Activated CD4-positive, alpha-beta T cell treated with anti-CD3 and anti-CD28 coated beads, Interleukin-10, Interleukin-2, amounts not matched to agents 100 ng/mL and 50 ng/mL, durations not matched to agents 16 hours and 8 hours (primary cell): ENCODE measurements around the gene CITED1.

ENCODE experiments used
- DNase-seq: peaks from one replicate; pipeline ENCODE4 v3.0.0-alpha.2; 2020

The CITED1 gene

DNA sequence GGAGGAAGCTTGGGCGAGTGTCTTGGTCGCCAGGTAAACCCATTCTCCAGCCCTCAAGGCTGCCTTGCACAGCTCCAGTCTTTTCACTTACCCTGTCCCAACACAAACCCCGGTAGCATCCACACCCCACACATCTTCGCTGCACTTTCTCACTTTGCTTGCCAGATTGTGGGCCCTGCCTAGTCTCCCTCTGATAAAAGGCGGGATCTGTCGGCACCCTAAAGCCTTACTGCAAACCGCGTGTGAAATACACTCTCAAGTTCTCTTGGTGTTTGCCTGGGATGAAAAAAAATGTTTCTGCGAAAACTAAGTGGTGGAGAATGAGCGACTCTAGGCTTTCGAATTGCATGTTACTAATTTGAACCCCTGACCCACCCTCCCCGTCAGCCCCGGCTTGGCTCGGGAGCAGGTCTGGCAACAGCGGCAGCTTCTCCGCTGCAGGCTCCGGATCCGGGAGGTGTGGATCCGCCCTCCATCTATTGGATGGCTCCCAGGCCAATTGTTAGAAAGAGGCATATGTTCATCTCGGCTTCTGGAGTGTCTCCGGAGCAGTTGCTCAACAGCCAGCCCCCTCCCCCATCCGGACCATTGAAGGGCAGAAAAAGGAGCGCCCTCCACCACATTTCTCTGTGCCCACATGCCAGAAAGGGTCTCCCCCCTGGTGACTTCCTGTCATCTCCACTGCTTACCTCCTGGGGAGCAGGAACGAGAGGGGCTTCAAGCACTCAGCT lies 3.0 kb upstream of the CITED1 start:
- DNase-seq, result peak; percentile 23

DNA sequence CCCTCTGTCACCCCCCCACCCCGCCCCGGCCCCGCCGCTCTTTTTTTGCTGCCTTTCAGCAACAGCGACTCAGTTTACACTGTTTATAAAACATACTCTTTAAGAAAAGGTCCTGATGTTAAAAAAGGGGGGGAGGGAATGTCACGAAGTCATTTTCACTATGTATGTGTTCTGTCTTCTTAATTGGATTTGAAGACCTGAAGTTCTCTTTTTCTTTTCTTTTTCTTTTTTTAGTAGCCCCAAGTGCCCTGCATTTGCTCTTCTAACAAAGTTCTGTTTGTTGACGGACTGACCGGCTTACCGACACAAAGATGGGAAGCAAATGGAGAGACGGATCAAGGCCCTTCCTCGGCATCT lies 2.5 kb upstream of the CITED1 start:
- no peak for DNase-seq

DNA sequence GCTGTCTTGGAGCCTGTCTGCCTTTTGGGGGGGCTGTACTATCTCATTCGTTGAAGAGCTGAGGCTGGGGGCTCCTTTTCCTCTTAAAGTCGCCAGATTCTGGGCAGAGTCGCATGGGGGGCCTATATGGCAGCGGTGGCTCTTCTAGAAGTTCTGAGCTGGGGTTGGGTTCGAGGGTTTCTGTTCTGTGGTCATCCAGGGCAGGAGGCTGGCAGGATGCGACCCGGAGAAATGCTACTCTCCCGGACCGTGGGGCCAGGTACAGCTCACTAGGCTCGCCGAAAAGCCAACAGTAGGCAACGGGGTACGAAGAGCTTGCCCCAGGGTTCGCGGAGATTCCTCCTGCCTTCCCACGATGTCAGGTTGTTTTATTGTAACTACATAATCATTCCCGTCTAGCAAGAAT lies 1.9 kb upstream of the CITED1 start:
- DNase-seq, result no peak

DNA sequence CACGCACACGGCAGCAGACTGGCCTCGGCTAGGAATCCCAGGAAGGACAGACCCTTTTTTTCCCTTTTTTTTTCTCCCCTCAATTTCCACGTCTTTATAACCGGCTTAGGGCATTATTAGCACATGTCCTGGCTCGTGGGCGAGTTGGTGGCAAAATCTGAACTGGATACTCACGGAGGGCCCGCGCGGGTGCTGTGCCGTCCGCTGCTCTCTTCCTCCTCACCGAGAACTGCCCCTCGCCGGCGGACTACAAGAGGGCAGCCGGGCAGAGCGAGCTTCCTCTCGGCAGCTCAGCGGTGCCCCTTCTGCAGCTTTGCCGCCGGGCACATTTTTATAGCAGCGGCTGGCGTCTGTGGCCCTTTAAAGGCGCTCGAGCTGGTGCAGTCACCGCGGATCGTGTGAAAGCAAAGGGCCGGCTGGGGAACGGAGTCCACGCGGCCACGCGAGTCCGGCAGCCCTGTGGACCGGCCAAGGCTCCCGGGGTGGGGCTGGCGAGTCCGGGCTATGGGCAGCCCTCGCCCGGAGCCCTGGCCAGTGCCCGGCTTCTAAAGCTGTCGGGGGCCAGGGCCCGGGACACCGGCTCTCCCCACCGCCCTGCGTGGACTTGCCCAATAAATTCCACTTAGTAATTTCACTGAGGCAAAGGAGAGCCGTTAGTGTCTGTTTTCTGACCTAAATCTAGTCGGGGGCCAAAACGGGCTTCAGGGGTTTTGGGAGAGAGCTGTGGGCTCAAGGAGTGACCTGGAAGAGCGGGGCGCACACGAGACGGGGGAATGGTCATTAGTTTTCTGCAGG lies 1.3 kb upstream of the CITED1 start:
- peak; percentile 21 for DNase-seq

DNA sequence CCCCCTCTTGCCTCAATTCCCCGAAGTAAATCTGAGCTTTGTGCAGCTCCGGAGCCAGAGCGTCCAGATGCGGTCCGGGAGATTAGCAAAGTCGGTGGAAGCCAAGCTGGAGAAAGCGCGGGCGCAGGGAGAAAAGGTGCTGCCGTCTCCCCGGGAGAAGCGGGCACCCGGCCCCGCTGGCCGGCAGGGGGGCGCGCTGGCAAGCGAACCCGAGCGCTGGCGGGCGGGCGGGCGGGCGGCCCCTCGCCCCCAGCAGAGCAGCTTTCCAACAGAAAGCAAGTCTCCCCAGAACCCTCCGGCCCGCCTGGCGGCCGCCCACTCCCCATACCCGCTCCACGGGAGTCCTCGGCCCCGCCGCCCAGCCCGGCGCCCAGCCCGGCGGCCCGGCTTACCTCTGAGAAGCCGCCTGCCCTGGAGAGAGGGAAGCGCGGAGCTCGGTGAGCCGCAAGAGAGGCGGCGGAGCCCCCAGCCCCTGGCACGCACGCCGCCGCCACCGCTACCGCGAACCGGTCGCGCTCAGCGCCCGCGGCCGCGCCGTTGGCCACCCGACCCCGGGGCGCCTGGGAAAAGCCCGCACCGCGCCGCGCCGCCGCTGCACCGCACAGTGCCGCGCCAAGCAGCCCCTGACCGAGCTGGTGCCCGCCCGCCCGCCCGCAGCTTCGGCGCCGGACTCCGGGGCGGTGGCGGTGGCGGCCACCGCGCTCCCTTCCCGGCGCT lies 529 bp upstream of the CITED1 start:
- no peak for DNase-seq

DNA sequence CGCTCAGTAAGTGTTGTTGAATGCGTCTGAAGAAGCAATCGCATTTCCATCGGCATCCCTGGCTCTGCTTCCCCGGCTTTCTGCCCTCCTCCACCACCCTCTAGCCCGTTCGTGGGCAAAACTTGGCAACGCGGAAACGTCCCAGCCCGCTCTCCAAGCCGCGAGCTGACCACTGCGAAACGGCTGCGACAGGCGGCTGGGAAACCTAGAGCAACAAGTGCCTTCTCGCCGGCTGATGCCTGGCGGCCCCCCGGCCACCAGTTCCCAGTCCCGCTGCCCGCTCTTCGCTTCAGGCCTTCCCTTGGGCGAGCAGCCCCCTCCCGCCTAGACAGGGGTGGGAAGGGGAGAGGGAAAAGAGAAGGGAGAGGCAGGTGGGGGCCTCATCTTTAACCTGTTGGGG lies 837 bp downstream of the CITED1 start:
- DNase-seq, result no peak

DNA sequence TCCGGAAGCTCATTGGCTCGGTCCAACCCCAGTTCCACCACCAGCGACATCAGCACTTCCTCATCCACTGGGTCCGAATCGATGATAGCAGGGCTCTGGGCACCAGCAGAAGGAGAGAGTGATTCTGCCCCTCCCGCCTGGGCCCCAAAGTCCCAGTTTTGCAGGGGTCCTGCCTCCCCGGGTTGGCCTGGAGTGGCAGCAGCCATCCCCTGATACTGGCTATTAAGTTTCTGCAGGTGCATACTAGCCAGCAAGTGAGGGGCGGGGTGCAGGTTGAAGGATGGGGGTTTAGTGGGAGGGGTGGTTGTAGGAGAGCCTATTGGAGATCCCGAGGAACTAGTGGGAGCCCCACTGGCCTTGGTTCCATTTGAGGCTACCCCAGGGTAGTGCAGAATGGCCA lies 3.9 kb downstream of the CITED1 start:
- DNase-seq, result no peak

DNA sequence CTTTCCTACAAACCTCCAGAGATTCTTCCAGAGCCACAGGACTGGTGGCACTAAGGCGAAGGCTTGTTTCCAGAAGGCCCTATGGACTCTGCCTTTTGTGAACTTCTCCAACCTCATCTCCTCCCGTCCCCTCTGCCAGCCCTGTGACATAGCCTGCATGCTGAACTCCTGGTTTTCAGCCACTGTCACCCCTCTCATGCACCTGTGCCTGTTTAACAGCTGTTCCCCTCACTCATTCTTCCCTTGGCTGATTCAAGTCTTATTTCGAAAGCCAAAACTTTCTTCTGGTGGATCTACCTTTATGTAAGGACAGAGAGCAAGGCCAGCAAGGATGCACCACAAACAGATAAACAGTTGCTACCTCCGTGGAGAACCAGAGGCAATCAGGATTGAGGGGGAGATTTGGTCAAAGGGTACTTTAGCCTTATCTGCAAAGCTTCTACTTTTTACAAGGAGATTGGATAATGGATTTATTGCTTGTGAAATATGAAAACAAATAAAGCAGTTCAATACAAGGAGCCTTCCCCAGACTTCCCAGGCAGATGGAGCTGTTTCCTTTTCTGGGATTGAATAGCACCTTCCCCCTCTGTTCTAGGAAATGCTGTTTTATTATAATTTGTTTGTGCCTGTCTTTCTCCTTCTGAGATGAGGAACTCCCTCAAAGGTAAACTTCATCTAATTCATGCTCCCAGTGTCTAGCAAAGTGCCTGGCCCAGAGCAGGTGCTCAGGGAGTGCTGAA lies 5.7 kb downstream of the CITED1 start:
- DNase-seq, result no peak

DNA sequence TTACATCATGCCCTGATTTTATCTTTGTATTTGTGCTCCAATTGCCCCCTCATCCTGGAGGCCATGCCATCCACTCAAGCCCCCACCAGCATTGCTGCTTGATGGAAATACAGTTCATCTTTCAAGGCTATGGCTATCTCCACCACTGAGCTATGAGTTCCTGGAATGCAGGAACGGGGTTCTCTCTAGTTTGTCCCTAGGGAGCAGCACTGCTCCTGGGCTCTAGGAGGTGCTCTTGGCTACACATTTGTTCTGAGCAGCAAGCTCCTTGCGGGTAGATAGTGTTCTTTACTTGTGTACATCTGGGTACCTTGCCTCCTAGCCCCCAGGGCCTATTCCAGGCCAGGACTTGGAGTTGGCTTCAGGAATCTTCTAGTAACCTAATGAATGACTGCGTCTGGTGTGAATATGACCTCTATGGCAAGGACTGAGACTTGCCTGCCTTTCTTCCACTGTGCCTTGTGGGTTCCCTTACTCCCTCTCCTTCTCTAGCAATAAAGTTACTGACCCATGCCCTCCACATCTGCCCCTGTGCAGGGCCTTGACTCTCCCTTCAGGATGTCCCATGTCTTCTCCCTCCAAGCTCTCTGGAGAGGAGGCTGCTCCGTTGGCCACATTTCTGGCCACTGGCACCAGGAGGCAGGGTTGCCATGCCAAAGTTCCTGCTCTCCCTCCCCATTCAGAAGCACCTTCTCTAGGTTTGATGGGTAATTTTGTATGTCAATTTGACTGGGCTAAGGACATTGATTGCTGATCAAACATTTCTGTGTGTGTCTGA lies 7.6 kb downstream of the CITED1 start:
- DNase-seq, result peak; percentile 52

DNA sequence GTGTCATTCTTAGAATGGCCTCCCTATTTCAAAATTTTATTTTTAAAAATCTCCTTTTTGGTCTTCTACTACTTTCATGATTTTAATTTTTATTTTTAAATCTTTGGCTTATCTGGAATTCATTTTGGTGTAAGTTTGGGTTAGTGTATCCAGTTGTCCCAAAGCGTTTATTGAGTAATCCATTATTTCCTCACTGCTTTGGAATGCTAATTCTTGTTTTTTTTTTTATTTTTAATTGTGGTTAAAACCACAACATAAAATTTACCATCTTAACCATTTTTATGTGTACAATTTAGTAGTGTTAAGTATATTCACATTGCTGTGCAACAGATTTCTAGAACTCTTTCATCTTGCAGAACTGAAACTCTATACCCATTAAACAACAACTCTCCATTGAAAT lies 8.7 kb downstream of the CITED1 start:
- DNase-seq, result no peak

DNA sequence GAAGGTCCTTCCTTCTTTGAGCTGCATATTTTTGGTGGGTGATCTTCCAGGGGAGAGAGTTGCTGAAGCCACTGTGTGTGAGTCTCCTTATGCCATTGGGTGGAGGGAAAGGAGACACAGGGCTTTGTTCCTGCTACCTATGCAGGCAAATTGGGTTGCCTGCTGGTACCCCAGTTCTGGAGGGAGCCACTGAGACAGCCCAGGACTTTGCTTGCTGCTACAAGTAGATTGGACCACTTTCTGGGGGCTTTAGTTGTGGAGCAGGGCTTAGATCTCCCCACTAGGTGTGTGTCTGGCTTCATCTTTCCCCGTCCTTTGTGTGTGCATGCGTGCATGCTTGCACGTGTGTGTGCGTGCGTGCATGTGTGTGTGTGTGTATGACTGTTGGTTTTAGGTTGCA lies 10.0 kb downstream of the CITED1 start:
- no peak for DNase-seq

DNA sequence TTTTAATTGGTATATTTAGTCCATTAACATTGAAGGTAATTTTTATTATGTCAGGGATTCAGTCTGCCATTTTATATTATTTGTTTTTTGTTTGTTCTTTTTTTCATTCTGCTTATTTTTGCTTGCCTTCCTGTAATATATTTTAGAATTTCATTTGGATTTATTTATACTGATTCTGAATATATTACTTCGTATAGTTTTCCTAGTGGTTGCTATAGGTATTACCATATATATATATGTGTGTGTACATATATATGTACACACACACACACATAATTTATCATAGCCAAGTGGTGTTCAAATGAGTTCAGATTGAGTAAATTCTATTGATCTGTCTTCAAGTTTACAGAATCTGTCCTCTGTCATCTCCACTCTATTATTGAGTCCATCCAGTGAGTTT lies 11.2 kb downstream of the CITED1 start:
- DNase-seq, result no peak

DNA sequence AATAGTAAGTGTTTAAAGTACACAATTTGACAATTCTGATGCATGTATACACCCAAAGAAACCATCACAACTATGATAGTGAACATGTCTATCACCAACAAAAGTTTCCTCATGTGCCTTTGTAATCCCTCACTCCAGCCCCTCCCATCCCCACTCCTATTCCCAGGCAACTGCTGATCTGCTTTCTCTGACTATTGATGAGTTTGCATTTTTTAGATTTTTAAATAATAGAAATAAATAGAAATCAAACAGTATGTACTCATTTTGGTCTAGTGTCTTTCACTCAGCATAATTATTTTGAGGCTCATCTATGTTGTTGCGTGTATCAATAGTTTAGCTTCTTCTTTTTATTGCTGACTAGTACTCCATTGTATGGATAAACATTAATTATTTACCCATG lies 23.4 kb downstream of the CITED1 start:
- no peak for DNase-seq

DNA sequence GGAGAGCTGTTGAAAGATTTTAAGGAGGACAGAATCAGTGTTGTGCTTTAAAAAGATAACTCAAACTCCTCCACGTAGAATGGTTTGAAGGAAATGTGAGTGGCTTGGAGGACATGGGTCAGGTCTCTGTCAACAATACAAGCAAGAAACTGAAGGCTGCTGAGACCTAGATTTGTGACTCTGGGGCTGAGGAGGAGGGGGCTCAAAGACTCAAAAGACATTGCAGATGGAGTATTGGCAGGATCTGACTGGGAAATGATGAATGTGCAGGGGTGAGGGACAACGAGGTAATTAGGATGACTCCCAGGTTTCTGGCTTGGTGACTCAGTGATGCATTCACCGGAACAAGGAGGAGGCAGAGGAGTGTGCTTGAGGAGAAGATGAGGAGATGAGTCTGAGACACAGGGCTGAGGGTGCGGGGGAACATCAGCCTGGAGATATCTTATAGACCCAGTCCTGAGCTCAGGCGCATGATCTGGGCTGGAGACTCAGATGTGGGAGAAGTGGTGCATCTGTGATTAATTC lies 25.3 kb downstream of the CITED1 start:
- DNase-seq, result no peak

DNA sequence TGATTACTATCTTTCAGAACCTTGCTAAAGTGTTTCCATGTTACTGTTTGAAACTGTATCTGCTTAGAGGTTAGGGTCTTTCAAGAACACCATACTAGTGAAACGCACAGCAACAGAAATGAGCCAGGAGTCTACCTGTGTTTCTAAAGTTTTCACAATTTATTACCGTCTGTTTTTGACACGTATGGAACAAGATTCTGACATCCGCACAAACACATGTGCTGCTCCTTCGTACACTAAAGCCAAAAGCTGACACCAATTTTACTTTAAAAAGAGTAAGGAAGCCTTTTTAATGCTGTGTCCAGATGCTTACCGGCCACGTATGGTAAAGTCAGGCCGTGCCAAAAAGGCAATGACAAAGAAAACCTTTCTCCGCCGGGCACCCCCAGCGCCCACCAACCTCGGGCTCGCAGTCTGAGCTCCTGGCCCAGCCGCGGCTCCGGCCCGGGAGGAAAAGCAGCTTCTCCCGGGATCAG lies 29.2 kb downstream of the CITED1 start:
- no peak for DNase-seq

DNA sequence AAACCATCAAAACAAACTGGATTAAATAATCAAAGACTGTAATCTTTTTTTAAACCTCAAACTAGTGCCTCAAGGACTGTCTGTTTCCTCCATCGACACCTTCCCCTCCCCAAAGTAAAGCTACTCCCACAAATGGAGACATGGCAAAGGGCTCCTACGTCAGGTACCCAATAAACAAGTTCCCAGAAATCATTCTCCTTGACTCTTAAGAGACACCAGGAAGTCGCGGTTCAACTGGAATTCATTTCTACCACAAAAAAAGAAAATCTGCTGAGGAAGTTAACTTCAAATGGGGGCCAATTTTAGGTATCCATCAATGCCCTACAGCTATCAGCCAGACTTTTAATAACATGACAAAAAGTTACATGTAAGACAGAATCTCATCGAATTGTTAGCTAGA lies 31.2 kb downstream of the CITED1 start:
- no peak for DNase-seq

DNA sequence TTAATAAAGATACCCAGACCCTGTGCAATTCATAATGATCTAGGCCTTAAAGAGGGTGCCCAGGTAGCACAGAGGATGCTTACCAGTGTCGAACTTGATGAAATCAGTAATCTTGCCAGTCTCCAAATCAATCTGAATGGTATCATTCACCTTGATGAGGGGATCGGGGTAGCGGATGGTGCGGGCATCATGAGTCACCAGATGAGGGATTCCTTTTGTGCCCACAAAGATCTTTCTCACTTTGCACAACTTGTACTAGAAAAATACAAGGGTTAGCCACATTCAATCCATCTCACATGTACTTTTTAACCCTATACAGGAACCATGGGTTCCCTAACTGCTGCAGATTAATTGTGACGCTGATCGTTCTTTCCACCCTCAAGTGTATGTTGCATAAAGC lies 32.0 kb downstream of the CITED1 start:
- DNase-seq, result peak; percentile 53

DNA sequence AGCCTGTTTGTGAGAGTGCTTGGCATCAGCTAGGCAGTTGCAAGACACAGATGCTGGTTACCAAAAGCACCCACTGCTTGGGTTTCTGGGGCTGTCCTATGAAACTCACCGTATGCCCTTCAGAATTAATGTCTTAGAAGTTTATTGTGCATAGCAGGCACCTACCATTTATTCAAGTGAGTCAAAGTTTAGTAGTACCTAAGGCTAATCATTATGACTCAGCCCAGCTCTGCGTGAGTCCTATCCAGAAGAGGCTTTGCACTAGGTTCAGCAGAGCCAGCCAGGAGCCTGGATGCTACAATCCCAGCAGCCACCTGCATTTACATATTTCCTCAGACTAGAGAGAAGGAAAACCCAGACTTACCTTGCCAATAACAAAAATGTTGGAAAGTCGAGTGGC lies 32.8 kb downstream of the CITED1 start:
- peak; percentile 45 for DNase-seq

DNA sequence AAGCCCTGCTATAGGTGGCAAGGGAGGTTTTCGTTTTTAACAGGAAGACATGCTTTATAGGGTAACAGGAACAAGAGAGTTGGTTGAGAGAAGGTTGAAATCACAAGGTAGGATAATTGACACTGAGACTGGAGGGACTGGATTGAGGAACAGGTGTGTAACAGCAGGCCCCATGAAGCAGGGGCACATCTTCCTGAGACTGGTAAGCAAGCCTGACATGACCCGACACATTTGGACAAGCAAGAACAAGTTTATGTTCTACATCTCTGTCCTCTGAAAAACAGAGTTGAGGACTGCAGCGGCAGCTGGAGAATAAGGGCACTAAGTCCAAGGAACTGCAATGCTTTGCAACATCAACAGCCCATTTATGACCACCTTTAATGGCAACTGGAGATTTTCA lies 33.9 kb downstream of the CITED1 start:
- DNase-seq, result no peak

DNA sequence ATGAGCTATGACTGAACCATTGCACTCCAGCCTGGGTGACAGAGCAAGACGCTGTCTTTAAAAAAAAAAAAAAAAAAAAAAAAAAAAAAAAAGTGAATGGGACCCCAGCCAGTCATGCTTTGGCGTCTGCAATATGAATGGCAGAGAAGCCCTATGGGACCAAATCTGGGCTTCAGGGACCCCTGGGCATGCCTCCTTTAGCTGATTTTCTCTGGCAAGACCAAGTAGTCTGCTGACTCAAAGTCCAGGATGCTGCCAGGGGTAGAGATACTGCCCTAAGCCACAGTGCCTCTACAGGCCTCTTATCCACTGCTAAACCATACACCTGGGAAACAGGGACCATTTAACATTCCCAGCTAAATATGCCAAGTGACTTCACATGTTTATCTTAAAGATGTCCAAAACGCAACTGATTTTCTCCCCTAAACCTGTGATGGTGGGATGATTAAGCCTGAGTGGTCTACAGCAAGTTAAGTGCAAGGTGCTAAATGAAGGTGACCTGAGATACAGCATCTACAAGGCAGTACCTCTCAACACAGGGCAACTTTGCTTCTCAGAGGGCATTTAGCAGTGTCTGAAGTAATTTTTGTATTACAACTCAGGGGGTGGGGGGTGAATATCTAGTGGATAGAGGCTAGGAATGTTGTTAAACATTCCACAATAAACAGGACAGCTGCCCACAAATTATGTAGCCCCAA lies 34.5 kb downstream of the CITED1 start:
- DNase-seq, result no peak

DNA sequence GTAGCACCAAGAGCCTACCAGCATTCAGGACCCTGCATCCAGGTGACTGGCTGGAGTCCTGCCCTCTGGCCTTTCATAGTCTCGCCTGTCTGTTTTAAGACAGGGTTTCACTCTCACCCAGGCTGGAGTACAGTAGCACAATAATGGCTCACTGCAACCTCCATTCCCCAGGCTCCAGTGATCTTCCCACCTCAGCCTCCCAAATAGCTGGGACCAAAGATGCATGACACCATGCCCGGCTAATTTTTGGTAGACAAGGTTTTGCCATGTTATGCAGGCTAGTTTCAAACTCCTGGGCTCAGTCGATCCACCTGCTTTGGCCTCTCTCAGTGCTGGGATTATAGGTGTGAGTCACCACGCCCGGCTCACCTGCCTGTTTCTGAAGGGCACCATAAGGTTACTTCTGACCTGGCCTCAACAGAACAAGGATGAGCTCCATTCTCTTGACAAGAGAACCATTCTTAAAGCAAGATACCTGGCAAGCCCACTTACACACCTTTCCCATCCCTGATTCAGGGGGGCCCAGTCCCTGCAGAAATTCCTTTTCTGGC lies 35.3 kb downstream of the CITED1 start:
- DNase-seq, result no peak
